Activated CD8-positive, alpha-beta T cell treated with anti-CD3 and anti-CD28 coated beads for 36 hours (primary cell): ENCODE measurements around the gene SUSD1. TPM values are rescaled to one million over a fixed set of nuclear protein-coding genes. Genes with fewer than 3 reads are reported as not detected.
A peak's percentile ranks its signal among the peaks of the same experiment; 100 is the strongest.

Source experiments
- ATAC-seq: fragments of 200-7000 bp; cut with Tn5 transposase; one replicate; pipeline ENCODE4 v1.10.0; 2021; ENCODE audit warnings: mild to moderate bottlenecking, moderate library complexity
- CTCF ChIA-PET: fragments of 350-600 bp; sonication (Branson Sonifier 250); formaldehyde crosslinking; loops from one replicate; lab custom pipeline; 2021; ENCODE audit warnings: antibody characterized with exemption; lab: Charles Lee
- POLR2A ChIA-PET: fragments of 350-600 bp; sonication (Branson Sonifier 250); formaldehyde crosslinking; loops from one replicate; lab custom pipeline; 2021; ENCODE audit warnings: antibody characterized with exemption; lab: Charles Lee
- DNase-seq: peaks from one replicate; pipeline ENCODE4 v3.0.0-alpha.2; 2020
- H3K27ac Mint-ChIP-seq: one replicate; pipeline ENCODE4 v1.8.0; 2021; ENCODE audit warnings: mild to moderate bottlenecking, mixed read lengths
- H3K27me3 Mint-ChIP-seq: one replicate; pipeline ENCODE4 v1.8.0; 2021; ENCODE audit warnings: mixed read lengths
- H3K36me3 Mint-ChIP-seq: one replicate; pipeline ENCODE4 v1.8.0; 2021; ENCODE audit warnings: low read depth, mixed read lengths
- H3K4me1 Mint-ChIP-seq: one replicate; pipeline ENCODE4 v1.8.0; 2021; ENCODE audit warnings: low read depth, mixed read lengths
- H3K4me3 Mint-ChIP-seq: one replicate; pipeline ENCODE4 v1.8.0; 2021; ENCODE audit warnings: mild to moderate bottlenecking, moderate library complexity, mixed read lengths
- H3K9me3 Mint-ChIP-seq: one replicate; pipeline ENCODE4 v1.8.0; 2021; ENCODE audit warnings: mixed read lengths
- CTCF ChIP-seq: fragments of 200-600 bp; IDR thresholded peaks from one replicate; pipeline ENCODE4 v1.8.0; 2022; ENCODE audit warnings: antibody characterized with exemption, mild to moderate bottlenecking
- intact Hi-C: fragments of 100-400 bp; cut with micrococcal nuclease; formaldehyde crosslinking; loops from one replicate; pipeline ENCODE4 v1.10.0; 2022
- total RNA-seq, 2 experiments: library from RNA; stranded (reverse); gene quantifications; one replicate each; pipeline ENCODE4 v1.2.3, GENCODE V29; 2021

Gene SUSD1
- total RNA-seq, 2 experiments from 2014 or later: 3.0 to 3.6 TPM

DNA sequence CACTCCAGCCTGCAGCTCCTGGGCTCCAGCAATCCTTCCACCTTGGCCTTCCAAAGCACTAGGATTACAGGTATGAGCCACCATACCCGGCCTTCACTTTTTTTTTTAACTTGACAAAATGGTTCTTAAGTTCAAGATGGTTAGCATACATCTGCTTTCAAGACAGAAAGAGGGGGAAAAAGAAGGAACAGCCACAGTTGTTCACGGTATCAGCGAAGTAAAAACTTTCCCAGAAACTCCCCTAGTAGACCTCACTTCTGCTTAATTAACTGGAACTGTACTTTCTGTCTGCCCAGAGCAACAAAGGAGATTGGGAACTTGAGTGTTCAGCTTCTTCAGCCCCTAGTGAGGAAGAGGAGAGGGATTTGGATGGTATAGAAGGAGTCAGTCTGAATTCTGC, 161.8 kb downstream of the SUSD1 start:
- peaks cover 5% of the 10 kb centered on the region for H3K27me3 Mint-ChIP-seq
- DNase-seq (no peak), ATAC-seq (no peak)
- H3K4me1 Mint-ChIP-seq: peaks cover 31% of the 10 kb centered on the region
- no peaks in the 10 kb centered on the region for H3K9me3 Mint-ChIP-seq
- H3K4me3 Mint-ChIP-seq: no peak overlapping the region
- ChIA-PET CTCF (interaction anchor here (1.0 to 2.7 kb wide), 3 partner anchors 11 to 65 kb away, joined by 3 to 8 read pairs (median 3); no protein-coding TSS in a partner anchor), POLR2A (interaction anchor here (0.6 to 1.2 kb wide), 2 partner anchors 19 to 111 kb away, joined by 3 to 9 read pairs; no protein-coding TSS in a partner anchor)
- no peak for TF ChIP-seq CTCF
- no peak overlapping the region for H3K27ac Mint-ChIP-seq
- intact Hi-C loops: no loop called here
- no peaks in the 10 kb centered on the region for H3K36me3 Mint-ChIP-seq

DNA sequence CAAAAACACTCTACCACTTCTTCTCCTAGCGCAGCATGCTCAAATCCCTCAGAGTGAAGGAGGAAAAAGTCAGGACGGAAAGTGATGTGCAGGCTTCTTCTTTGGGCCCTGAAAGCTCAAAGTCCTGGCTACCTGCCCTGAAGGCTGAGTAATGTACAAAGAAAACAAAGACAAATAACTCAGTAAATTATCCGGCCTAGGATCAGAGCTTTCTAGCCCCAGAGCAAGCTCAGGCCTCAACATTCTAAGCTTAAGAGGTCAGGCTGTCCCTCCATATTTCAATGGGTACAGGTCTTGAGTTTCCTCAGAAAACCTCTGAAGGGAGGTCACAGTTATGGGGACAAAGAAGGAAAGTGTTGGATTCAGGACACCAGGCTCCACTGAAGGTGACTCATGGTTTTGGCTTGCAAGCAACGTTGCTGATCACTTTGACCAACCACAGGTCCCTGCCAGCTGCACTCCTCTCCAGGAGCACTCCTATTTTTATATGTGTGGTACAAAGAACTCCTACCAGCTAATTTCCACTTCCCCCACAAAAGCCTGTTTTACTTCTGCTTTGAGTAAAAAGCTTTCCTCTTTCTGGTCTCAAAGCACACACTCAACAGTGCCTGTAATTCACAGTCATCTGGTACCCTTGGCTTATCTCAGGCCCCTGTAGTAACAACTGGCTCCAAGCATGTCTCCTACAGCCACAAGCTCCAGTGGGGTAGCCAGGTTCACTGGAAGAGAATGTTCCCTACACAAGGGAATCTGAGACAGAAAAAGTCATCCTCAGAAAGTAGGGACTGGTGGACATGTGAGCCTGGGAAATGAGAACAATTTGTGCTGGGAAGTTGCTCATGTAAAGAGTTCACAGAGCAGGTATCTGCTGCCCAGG, 162.8 kb downstream of the SUSD1 start:
- CTCF ChIA-PET: interaction anchor here (0.7 to 1.6 kb wide), 4 partner anchors 18 to 379 kb away, joined by 3 to 5 read pairs (median 4); no protein-coding TSS in a partner anchor
- no peak overlapping the region for H3K4me3 Mint-ChIP-seq

GRCh38 chr9:112011051-112011620, 164.0 kb downstream of the SUSD1 start:
- ChIA-PET CTCF (interaction anchor here (0.6 to 1.6 kb wide), 4 partner anchors 66 to 380 kb away, joined by 3 to 5 read pairs (median 4); no protein-coding TSS in a partner anchor), POLR2A (interaction anchor here (0.9 kb wide), 1 partner anchor 114 kb away, joined by 3 read pairs; the partner anchor contains the start of gene UGCG)
- Mint-ChIP-seq H3K36me3 (no peaks in the 10 kb centered on the region), H3K4me3 (no peak overlapping the region), H3K4me1 (peaks cover 36% of the 10 kb centered on the region), H3K9me3 (no peaks in the 10 kb centered on the region), H3K27me3 (peaks cover 6% of the 10 kb centered on the region), H3K27ac (no peak overlapping the region)
- ATAC-seq (no peak), DNase-seq (no peak)
- no peak for TF ChIP-seq CTCF
- intact Hi-C loops: no loop called here

More for the DNA sequence above, 162.8 kb downstream of the SUSD1 start:
- Mint-ChIP-seq H3K27me3 (peaks cover 6% of the 10 kb centered on the region), H3K36me3 (no peaks in the 10 kb centered on the region), H3K9me3 (no peaks in the 10 kb centered on the region), H3K27ac (peak overlapping the region; percentile 47), H3K4me1 (peaks cover 36% of the 10 kb centered on the region)
- POLR2A ChIA-PET: interaction anchor here (0.6 to 1.2 kb wide), 4 partner anchors 18 to 116 kb away, joined by 3 to 9 read pairs (median 3); partner anchors contain the start of gene UGCG
- DNase-seq (peak; percentile 22), ATAC-seq (peak; percentile 90)
- TF ChIP-seq CTCF: no peak
- intact Hi-C loops: no loop called here

DNA sequence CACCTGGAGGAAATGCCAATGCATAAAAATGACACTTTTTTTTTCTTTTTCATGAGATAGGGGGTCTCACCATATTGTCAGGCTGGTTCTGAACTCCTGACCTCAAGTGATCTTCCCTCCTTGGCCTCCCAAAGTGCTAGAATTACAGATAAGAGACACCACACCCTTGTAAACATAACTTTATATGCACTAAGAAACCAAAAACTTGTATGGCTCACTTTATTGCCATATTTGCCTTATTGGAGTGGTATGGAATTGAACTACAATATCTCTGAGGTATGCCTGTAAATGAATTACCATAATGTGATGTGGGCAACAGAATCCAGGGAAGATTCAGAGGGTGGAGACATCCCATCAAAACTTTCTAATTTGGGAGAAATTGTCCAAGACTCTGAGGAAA, 164.6 kb downstream of the SUSD1 start:
- no peak overlapping the region for H3K27ac Mint-ChIP-seq
- no peak for ATAC-seq
- no peaks in the 10 kb centered on the region for H3K9me3 Mint-ChIP-seq
- POLR2A ChIA-PET: no interaction called here
- intact Hi-C loops: no loop called here
- no peak overlapping the region for H3K4me3 Mint-ChIP-seq
- CTCF ChIA-PET: no interaction called here
- no peaks in the 10 kb centered on the region for H3K36me3 Mint-ChIP-seq
- H3K27me3 Mint-ChIP-seq: peaks cover 6% of the 10 kb centered on the region
- peaks cover 36% of the 10 kb centered on the region for H3K4me1 Mint-ChIP-seq
- TF ChIP-seq CTCF: no peak
- no peak for DNase-seq
